CD14-positive monocyte (primary cell): ENCODE measurements around the gene KRT7. TPM values are rescaled to one million over a fixed set of nuclear protein-coding genes. Genes with fewer than 3 reads are reported as not detected.

Source experiments
- DNase-seq, 3 donors: peaks; one replicate each; pipeline ENCODE4 v3.0.0-alpha.2; 2011 to 2022
- H2AFZ ChIP-seq: 2 replicates; pipeline ENCODE4 v1.6.0; 2012; ENCODE audit warnings: mild to moderate bottlenecking, low read depth, low read length, inconsistent platforms; ENCODE audit not compliant: insufficient read depth, poor library complexity, severe bottlenecking
- H3K27ac ChIP-seq, 2 donors: 1 replicate in 1 of 2; 2 replicates in 1 of 2; pipeline ENCODE4 v1.5.1; 2012 to 2013; ENCODE audit warnings: low read length in 2 of 2, control low read depth in 1 of 2, inconsistent platforms in 1 of 2, low read depth in 1 of 2, mild to moderate bottlenecking in 1 of 2
- H3K27me3 ChIP-seq, 2 donors: one replicate each; pipeline versions ENCODE4 v1.6.0 to v1.6.1; 2011 to 2013; ENCODE audit warnings: low read length in 2 of 2; ENCODE audit not compliant: control insufficient read depth in 2 of 2, insufficient read depth in 2 of 2
- H3K36me3 ChIP-seq, 2 donors: replicated peaks in 1 of 2; 1 replicate in 1 of 2; 2 replicates in 1 of 2; pipeline versions ENCODE4 v1.5.1 to v1.6.1; 2012 to 2013; ENCODE audit warnings: low read length in 2 of 2, control low read depth in 1 of 2, inconsistent platforms in 1 of 2, mild to moderate bottlenecking in 1 of 2; ENCODE audit not compliant: insufficient read depth in 2 of 2, control insufficient read depth in 1 of 2
- H3K4me1 ChIP-seq, 2 donors: 1 replicate in 1 of 2; 2 replicates in 1 of 2; pipeline versions ENCODE4 v1.5.1 to v1.6.1; 2012 to 2013; ENCODE audit warnings: low read length in 2 of 2, control low read depth in 1 of 2, inconsistent platforms in 1 of 2, mild to moderate bottlenecking in 1 of 2, moderate library complexity in 1 of 2; ENCODE audit not compliant: insufficient read depth in 2 of 2, control insufficient read depth in 1 of 2
- H3K4me2 ChIP-seq: replicated peaks from 2 replicates; pipeline ENCODE3; 2012; ENCODE audit warnings: low read length, moderate library complexity, mild to moderate bottlenecking; ENCODE audit not compliant: poor library complexity, severe bottlenecking; ENCODE audit errors: extremely low read depth
- H3K4me3 ChIP-seq, 3 experiments: fragments of 200-600 bp in 1 of 3; sonication (generic) in 1 of 3; replicated peaks in 1 of 3; 1 replicate in 2 of 3; 2 replicates in 1 of 3; pipeline ENCODE4 v1.5.1; 2011 to 2013; ENCODE audit warnings: low read length in 3 of 3, mild to moderate bottlenecking in 3 of 3, control low read depth in 2 of 3, low read depth in 2 of 3, inconsistent platforms in 1 of 3, moderate library complexity in 1 of 3
- H3K79me2 ChIP-seq: 2 replicates; pipeline ENCODE4 v1.6.0; 2012; ENCODE audit warnings: mild to moderate bottlenecking, control low read depth, inconsistent platforms, low read length, moderate library complexity; ENCODE audit not compliant: insufficient read depth
- H3K9ac ChIP-seq: 2 replicates; pipeline ENCODE4 v1.6.0; 2017; ENCODE audit warnings: low read length, mild to moderate bottlenecking; ENCODE audit not compliant: insufficient read depth, poor library complexity, severe bottlenecking
- H3K9me3 ChIP-seq, 2 donors: replicated peaks in 1 of 2; 1 replicate in 1 of 2; 2 replicates in 1 of 2; pipeline versions ENCODE4 v1.5.1 to v1.6.1; 2012 to 2013; ENCODE audit warnings: low read length in 2 of 2, control low read depth in 1 of 2; ENCODE audit not compliant: control insufficient read depth in 1 of 2, insufficient read depth in 1 of 2
- H4K20me1 ChIP-seq: 2 replicates; pipeline ENCODE4 v1.6.0; 2012; ENCODE audit warnings: mild to moderate bottlenecking, low read length, control low read depth, moderate library complexity; ENCODE audit not compliant: insufficient read depth
- H3K27ac Mint-ChIP-seq, 7 donors: one replicate each; pipeline ENCODE4 v1.8.0; 2020; ENCODE audit warnings: mild to moderate bottlenecking in 7 of 7, mixed read lengths in 7 of 7, moderate library complexity in 6 of 7, inconsistent platforms in 2 of 7
- H3K27me3 Mint-ChIP-seq, 3 donors: one replicate each; pipeline ENCODE4 v1.8.0; 2021 to 2022; ENCODE audit warnings: low read depth in 3 of 3, mild to moderate bottlenecking in 3 of 3, mixed read lengths in 3 of 3, moderate library complexity in 3 of 3, inconsistent platforms in 1 of 3
- H3K36me3 Mint-ChIP-seq, 2 donors: one replicate each; pipeline ENCODE4 v1.8.0; 2020; ENCODE audit warnings: mixed read lengths in 2 of 2, inconsistent platforms in 1 of 2, mild to moderate bottlenecking in 1 of 2
- H3K4me1 Mint-ChIP-seq: one replicate; pipeline ENCODE4 v1.8.0; 2020; ENCODE audit warnings: mild to moderate bottlenecking, mixed read lengths
- H3K4me3 Mint-ChIP-seq, 2 donors: one replicate each; pipeline ENCODE4 v1.8.0; 2020; ENCODE audit warnings: mild to moderate bottlenecking in 2 of 2, mixed read lengths in 2 of 2, moderate library complexity in 1 of 2
- H3K9me3 Mint-ChIP-seq, 7 donors: one replicate each; pipeline ENCODE4 v1.8.0; 2020 to 2022; ENCODE audit warnings: mixed read lengths in 7 of 7, mild to moderate bottlenecking in 6 of 7, moderate library complexity in 6 of 7, inconsistent platforms in 2 of 7
- CTCF ChIP-seq: fragments of 200-600 bp; IDR thresholded peaks from one replicate; pipeline ENCODE4 v1.8.0; 2022; ENCODE audit warnings: antibody characterized with exemption, mild to moderate bottlenecking
- WGBS: methylation state at CpG from one replicate; pipeline ENCODE4 v1.1.5; 2013; ENCODE audit warnings: missing lambda C conversion rate; ENCODE audit not compliant: insufficient coverage; 5-methylcytosine and 5-hydroxymethylcytosine counted together
- intact Hi-C, 2 donors: fragments of 100-400 bp; cut with micrococcal nuclease; formaldehyde crosslinking; loops; one replicate each; pipeline versions ENCODE4 v1.15.0 to v1.15.1; 2023
- polyA plus RNA-seq, 3 donors: library from polyadenylated mRNA; depleted of rRNA in 1 of 3; unstranded in 2 of 3; stranded (reverse) in 1 of 3; fragments of 300-500 nt in 2 of 3; fragments of >200 nt in 1 of 3; fragmentation: Illumina TruSeq in 2 of 3; gene quantifications; 1 replicate in 2 of 3; 2 replicates in 1 of 3; pipeline ENCODE4 v1.2.3, GENCODE V29; 2012 to 2021

KRT7 gene
- polyA plus RNA-seq, 3 donors = 1.3 to 2.7 TPM; not detected in 1

GRCh38 chr12:52218001-52218400 is 15.0 kb upstream of the KRT7 start:
- Histone ChIP-seq H3K27ac (no peak overlapping the region), H3K9ac (no peak overlapping the region), H4K20me1 (no peaks in the 10 kb centered on the region), H3K79me2 (no peaks in the 10 kb centered on the region), H3K4me2 (no peak overlapping the region), H3K4me1 (peaks cover 16 to 23% of the 10 kb centered on the region in 2 donors), H3K36me3 (no peaks in the 10 kb centered on the region), H3K27me3 (peaks cover 0 to 5% of the 10 kb centered on the region in 2 donors), H3K9me3 (no peaks in the 10 kb centered on the region), H3K4me3 (no peak overlapping the region), H2AFZ (no peak overlapping the region)
- Mint-ChIP-seq H3K27me3 (peaks cover 8 to 22% (median 18%) of the 10 kb centered on the region in 3 donors), H3K9me3 (peaks cover 0 to 2% (median 0%) of the 10 kb centered on the region in 7 donors), H3K4me1 (peaks cover 29% of the 10 kb centered on the region), H3K36me3 (no peaks in the 10 kb centered on the region), H3K27ac (no peak overlapping the region), H3K4me3 (no peak overlapping the region)
- intact Hi-C loops = loop anchor here in 1 of 2 donors (5.0 kb wide), 1 partner anchor 109 kb away; no protein-coding TSS in a partner anchor
- DNase-seq = no peak
- no peak for TF ChIP-seq CTCF
- no CpG with 5 or more reads among the region's 4 CpGs for WGBS

GRCh38 chr12:52220477-52220876 is 12.6 kb upstream of the KRT7 start:
- no peaks in the 10 kb centered on the region for H3K79me2 ChIP-seq
- H3K9ac ChIP-seq = no peak overlapping the region
- peaks cover 0 to 5% of the 10 kb centered on the region in 2 donors for H3K36me3 Mint-ChIP-seq
- H3K27ac Mint-ChIP-seq = peak overlapping the region in 1 of 7 donors; percentile 43
- no peaks in the 10 kb centered on the region for H4K20me1 ChIP-seq
- no peak for DNase-seq
- H3K4me2 ChIP-seq = no peak overlapping the region
- no peaks in the 10 kb centered on the region for H3K9me3 ChIP-seq
- H3K27me3 ChIP-seq = peaks cover 0 to 5% of the 10 kb centered on the region in 2 donors
- peaks cover 15 to 26% of the 10 kb centered on the region in 2 donors for H3K4me1 ChIP-seq
- H3K36me3 ChIP-seq = no peaks in the 10 kb centered on the region
- H3K27ac ChIP-seq = no peak overlapping the region
- H3K27me3 Mint-ChIP-seq = peaks cover 15 to 25% (median 24%) of the 10 kb centered on the region in 3 donors
- no CpG with 5 or more reads among the region's 3 CpGs for WGBS
- no peak overlapping the region for H2AFZ ChIP-seq
- intact Hi-C loops = loop anchor here in 1 of 2 donors (5.0 kb wide), 2 partner anchors 57 to 107 kb away; no protein-coding TSS in a partner anchor
- H3K9me3 Mint-ChIP-seq = peaks cover 0 to 4% (median 0%) of the 10 kb centered on the region in 7 donors
- H3K4me3 Mint-ChIP-seq = peak overlapping the region in 1 of 2 donors; percentile 11
- H3K4me1 Mint-ChIP-seq = peaks cover 25% of the 10 kb centered on the region
- no peak for TF ChIP-seq CTCF
- no peak overlapping the region for H3K4me3 ChIP-seq
